NCI-H1694 (cell line): ENCODE measurements around the gene SRD5A1.
A peak's percentile ranks its signal among the peaks of the same experiment; 100 is the strongest.

Experiments
- DNase-seq: peaks from one replicate; lab custom pipeline; 2025; lab: John Stamatoyannopoulos, UW

Gene SRD5A1

GRCh38 chr5:6684075-6684474 is 50.8 kb downstream of the SRD5A1 start:
- no peak for DNase-seq

GRCh38 chr5:6686501-6686900 is 53.3 kb downstream of the SRD5A1 start:
- DNase-seq: no peak

GRCh38 chr5:6686915-6687409 is 53.7 kb downstream of the SRD5A1 start:
- DNase-seq: no peak

GRCh38 chr5:6687505-6687904 is 54.3 kb downstream of the SRD5A1 start:
- no peak for DNase-seq

- DNase-seq: no peak
Measured at GRCh38 chr5:6692906-6693305, 59.7 kb downstream of the SRD5A1 start.

GRCh38 chr5:6698696-6699095 is 65.5 kb downstream of the SRD5A1 start:
- no peak for DNase-seq

- DNase-seq: no peak
Measured at GRCh38 chr5:6699357-6699756, 66.1 kb downstream of the SRD5A1 start.

GRCh38 chr5:6700074-6700684 is 66.9 kb downstream of the SRD5A1 start:
- no peak for DNase-seq

- no peak for DNase-seq
Measured at GRCh38 chr5:6700685-6701355, 67.6 kb downstream of the SRD5A1 start.

- DNase-seq: no peak
Measured at GRCh38 chr5:6701491-6701890, 68.3 kb downstream of the SRD5A1 start.

- no peak for DNase-seq
Measured at GRCh38 chr5:6702633-6703032, 69.4 kb downstream of the SRD5A1 start.

GRCh38 chr5:6703806-6704205 is 70.6 kb downstream of the SRD5A1 start:
- DNase-seq: no peak

- no peak for DNase-seq
Measured at GRCh38 chr5:6704361-6704851, 71.2 kb downstream of the SRD5A1 start.

GRCh38 chr5:6705088-6705487 is 71.8 kb downstream of the SRD5A1 start:
- no peak for DNase-seq

- no peak for DNase-seq
Measured at GRCh38 chr5:6705959-6706358, 72.7 kb downstream of the SRD5A1 start.

GRCh38 chr5:6707852-6708251 is 74.6 kb downstream of the SRD5A1 start:
- DNase-seq: no peak

GRCh38 chr5:6708814-6709213 is 75.6 kb downstream of the SRD5A1 start:
- no peak for DNase-seq

GRCh38 chr5:6710070-6710469 is 76.8 kb downstream of the SRD5A1 start:
- DNase-seq: no peak

GRCh38 chr5:6710551-6711318 is 77.5 kb downstream of the SRD5A1 start:
- DNase-seq: no peak

- DNase-seq: no peak
Measured at GRCh38 chr5:6711409-6712141, 78.3 kb downstream of the SRD5A1 start.

- peak; percentile 33 for DNase-seq
Measured at GRCh38 chr5:6712142-6712576, 78.9 kb downstream of the SRD5A1 start.
